ENCODE results near the gene RPL34.
A peak's percentile ranks its signal among the peaks of the same experiment; 100 is the strongest.

Gene RPL34

GRCh38 chr4:108624263-108625056 lies 4.1 kb downstream of the RPL34 start:
- no peak for DNase-seq (ENCODE audit: low read depth)

GRCh38 chr4:108626056-108626455 lies 5.7 kb downstream of the RPL34 start:
- DNase-seq (ENCODE audit: low read depth): no peak

- DNase-seq (ENCODE audit: low read depth): no peak
Measured at GRCh38 chr4:108628411-108628810, 8.0 kb downstream of the RPL34 start.

GRCh38 chr4:108635070-108635655 lies 14.8 kb downstream of the RPL34 start:
- DNase-seq (ENCODE audit: low read depth): no peak

GRCh38 chr4:108636246-108636645 lies 15.9 kb downstream of the RPL34 start:
- DNase-seq (ENCODE audit: low read depth): peak; percentile 58

DNA sequence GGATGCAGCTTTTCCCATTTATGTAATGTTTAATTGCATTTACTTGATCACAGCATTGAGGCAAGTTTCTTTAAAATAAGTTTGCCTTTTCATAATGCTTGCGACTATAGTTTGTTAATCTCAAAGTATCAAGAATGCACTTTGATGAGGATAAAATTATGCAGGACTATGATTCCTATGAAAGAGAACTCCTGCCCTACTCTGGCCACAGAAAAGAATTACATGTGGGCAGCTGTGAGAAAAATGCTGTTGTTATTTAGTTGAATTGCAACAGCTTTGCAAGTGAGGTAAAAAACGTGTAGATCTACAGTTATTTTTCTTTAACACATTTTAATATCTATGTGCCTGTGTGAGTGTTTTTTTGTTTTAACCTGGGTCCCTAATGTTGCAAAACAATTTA lies 17.5 kb downstream of the RPL34 start:
- no peak for DNase-seq (ENCODE audit: low read depth)

GRCh38 chr4:108644237-108644636 lies 23.9 kb downstream of the RPL34 start:
- peak; percentile 82 for DNase-seq (ENCODE audit: low read depth)

- no peak for DNase-seq (ENCODE audit: low read depth)
Measured at GRCh38 chr4:108646706-108647105, 26.3 kb downstream of the RPL34 start.

DNA sequence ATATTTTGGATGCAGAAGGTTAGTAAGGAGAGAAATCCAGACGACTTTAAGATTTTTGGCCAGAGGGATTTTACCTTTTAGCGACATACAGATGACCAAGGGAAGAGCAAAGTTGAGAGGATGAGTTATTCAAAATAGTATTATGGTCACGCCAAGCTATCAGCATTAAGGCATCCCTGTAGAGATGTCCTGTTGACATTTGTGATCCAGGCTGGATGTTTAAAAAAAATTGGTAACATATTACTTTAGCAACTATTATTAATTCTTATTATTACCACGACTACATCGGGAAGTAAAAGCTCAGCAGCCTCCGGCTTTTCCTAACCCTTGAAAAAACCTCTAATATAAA lies 29.5 kb downstream of the RPL34 start:
- no peak for DNase-seq (ENCODE audit: low read depth)

- peak; percentile 96 for DNase-seq (ENCODE audit: low read depth)
Measured at GRCh38 chr4:108650212-108651013, 30.0 kb downstream of the RPL34 start, which contains the start of gene OSTC. TSS of gene OSTC (plus strand) at chr4:108650599. CDS start at chr4:108650656, 57 bp downstream.

GRCh38 chr4:108651014-108651791 lies 30.8 kb downstream of the RPL34 start:
- no peak for DNase-seq (ENCODE audit: low read depth)

- DNase-seq (ENCODE audit: low read depth): no peak
Measured at GRCh38 chr4:108662629-108663028, 42.3 kb downstream of the RPL34 start.

DNA sequence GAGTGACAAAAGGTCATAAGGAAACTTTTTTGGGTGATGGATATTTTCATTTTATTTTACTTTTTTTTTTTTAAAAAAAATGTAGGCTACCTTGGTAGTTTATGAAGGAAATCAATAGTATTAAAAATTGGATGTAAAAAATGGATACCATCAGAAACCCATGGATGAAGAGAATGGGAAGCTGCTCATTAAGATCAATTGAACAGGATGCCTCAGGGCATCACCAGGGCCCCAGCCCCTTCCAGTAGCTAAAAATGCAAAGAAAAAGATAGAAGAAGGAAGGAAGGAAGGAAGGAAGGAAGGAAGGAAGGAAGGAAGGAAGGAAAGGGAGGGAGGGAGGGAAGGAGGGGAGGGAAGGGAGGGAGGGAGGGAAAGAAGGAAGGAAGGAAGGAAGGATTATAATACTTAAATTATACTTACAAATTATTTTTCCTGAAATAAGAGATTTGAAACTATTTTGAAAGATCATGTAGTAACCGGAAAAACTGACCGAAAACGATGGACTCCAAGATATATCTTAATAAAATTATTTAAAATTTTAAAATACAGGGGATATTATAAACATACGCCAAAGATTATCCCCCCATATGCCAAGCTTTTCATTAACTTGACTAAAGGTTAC lies 54.1 kb downstream of the RPL34 start:
- no peak for DNase-seq (ENCODE audit: low read depth)
